DND-41 (cell line): ENCODE measurements around the gene SLX4.

Experiments used
- ATAC-seq: fragments of 200-7000 bp; cut with Tn5 transposase; 3 replicates; pipeline ENCODE4 v1.9.1; 2021; ENCODE audit warnings: low read depth; ENCODE audit not compliant: insufficient read depth
- DNase-seq: peaks from one replicate; pipeline ENCODE4 v3.0.0-alpha.2; 2020
- H2AFZ ChIP-seq: 2 replicates; pipeline ENCODE4 v1.6.0; 2012; ENCODE audit warnings: low read depth, low read length
- H3K27ac ChIP-seq: 2 replicates; pipeline ENCODE4 v1.5.1; 2012; ENCODE audit warnings: low read length, inconsistent platforms
- H3K27me3 ChIP-seq: fragments of 200-600 bp; sonication (generic); 2 replicates; pipeline ENCODE4 v1.6.0; 2012; ENCODE audit warnings: low read length, mild to moderate bottlenecking, inconsistent platforms; ENCODE audit not compliant: insufficient read depth, poor library complexity
- H3K36me3 ChIP-seq: 2 replicates; pipeline ENCODE4 v1.5.1; 2012; ENCODE audit warnings: low read length, inconsistent platforms; ENCODE audit not compliant: insufficient read depth
- H3K4me1 ChIP-seq: 2 replicates; pipeline ENCODE4 v1.5.1; 2012; ENCODE audit warnings: mild to moderate bottlenecking, low read length; ENCODE audit not compliant: insufficient read depth
- H3K4me2 ChIP-seq: 2 replicates; pipeline ENCODE4 v1.6.0; 2012; ENCODE audit warnings: mild to moderate bottlenecking, moderate library complexity, low read length, inconsistent platforms; ENCODE audit not compliant: insufficient read depth
- H3K4me3 ChIP-seq, 2 experiments: fragments of 200-600 bp in 1 of 2; shearing (Covaris generic) in 1 of 2; 2 replicates each; pipeline ENCODE4 v1.5.1; 2012 to 2016; ENCODE audit warnings: inconsistent platforms in 2 of 2, low read length in 2 of 2, mild to moderate bottlenecking in 2 of 2, low read depth in 1 of 2, moderate library complexity in 1 of 2
- H3K79me2 ChIP-seq: 2 replicates; pipeline ENCODE4 v1.6.0; 2012; ENCODE audit warnings: low read length, inconsistent platforms; ENCODE audit not compliant: insufficient read depth
- H3K9ac ChIP-seq: 2 replicates; pipeline ENCODE4 v1.6.0; 2012; ENCODE audit warnings: low read depth, mild to moderate bottlenecking, inconsistent platforms, low read length, moderate library complexity
- H3K9me3 ChIP-seq: 2 replicates; pipeline ENCODE4 v1.5.1; 2012; ENCODE audit warnings: low read length, moderate library complexity, mild to moderate bottlenecking, inconsistent platforms; ENCODE audit not compliant: insufficient read depth, severe bottlenecking
- H4K20me1 ChIP-seq: 2 replicates; pipeline ENCODE4 v1.6.0; 2012; ENCODE audit warnings: low read length; ENCODE audit not compliant: insufficient read depth
- CTCF ChIP-seq: IDR thresholded peaks from 2 replicates; pipeline ENCODE4 v1.5.1; 2012; ENCODE audit warnings: borderline replicate concordance, low read length, moderate library complexity, mild to moderate bottlenecking; ENCODE audit not compliant: poor library complexity, severe bottlenecking; ENCODE audit errors: extremely low read depth
- EZH2 ChIP-seq: IDR thresholded peaks from 3 replicates; pipeline ENCODE4 v1.6.1; 2012; ENCODE audit warnings: borderline replicate concordance, low read depth, mild to moderate bottlenecking, moderate library complexity, low read length, inconsistent platforms; ENCODE audit not compliant: severe bottlenecking

The SLX4 gene

GRCh38 chr16:3623642-3624041 lies 12.2 kb upstream of the SLX4 start:
- no peak overlapping the region for H3K4me2 ChIP-seq
- no peak overlapping the region for H2AFZ ChIP-seq

DNA sequence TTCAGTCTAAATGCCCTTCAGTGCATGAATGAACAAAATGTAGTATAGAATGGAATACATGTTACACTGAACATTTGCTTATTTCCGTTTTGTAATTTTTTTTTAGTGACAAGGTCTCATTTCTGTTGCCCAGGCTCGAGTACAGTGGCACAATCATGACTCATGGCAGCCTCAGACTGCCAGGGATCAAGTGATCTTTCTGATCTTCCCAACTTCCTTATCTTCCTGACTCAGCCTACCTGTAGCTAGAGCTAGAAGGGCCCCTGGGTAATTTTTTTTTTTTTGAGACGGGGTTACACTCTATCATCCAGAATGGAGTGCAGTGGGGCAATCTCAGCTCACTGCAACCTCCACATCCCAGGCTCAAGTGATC lies 7.3 kb upstream of the SLX4 start:
- TF ChIP-seq EZH2 (no peak), CTCF (no peak)
- peaks cover 12% of the 10 kb centered on the region for H3K36me3 ChIP-seq
- peaks cover 4% of the 10 kb centered on the region; the same call in 1 of the 2 replicates for H4K20me1 ChIP-seq
- peaks cover 52% of the 10 kb centered on the region for H3K79me2 ChIP-seq
- DNase-seq, result no peak
- H3K27me3 ChIP-seq, result no peaks in the 10 kb centered on the region
- H2AFZ ChIP-seq, result no peak overlapping the region
- no peak overlapping the region for H3K4me2 ChIP-seq
- H3K9ac ChIP-seq, result no peak overlapping the region
- no peak overlapping the region for H3K27ac ChIP-seq
- no peak overlapping the region for H3K4me3 ChIP-seq
- 0 out of 2 replicates have a peak, but pooled peaks cover 3% of the 10 kb centered on the region for H3K4me1 ChIP-seq
- H3K9me3 ChIP-seq, result no peaks in the 10 kb centered on the region
- ATAC-seq, result no peak

More at GRCh38 chr16:3623642-3624041, 12.2 kb upstream of the SLX4 start:
- Histone ChIP-seq H3K4me3 (no peak overlapping the region), H3K36me3 (no peaks in the 10 kb centered on the region), H4K20me1 (no peaks in the 10 kb centered on the region), H3K4me1 (peaks cover 19% of the 10 kb centered on the region), H3K9ac (no peak overlapping the region), H3K79me2 (peaks cover 15% of the 10 kb centered on the region), H3K27me3 (no peaks in the 10 kb centered on the region), H3K9me3 (no peaks in the 10 kb centered on the region), H3K27ac (no peak overlapping the region)
- TF ChIP-seq EZH2 (no peak), CTCF (no peak)
- DNase-seq, result no peak
- no peak for ATAC-seq

DNA sequence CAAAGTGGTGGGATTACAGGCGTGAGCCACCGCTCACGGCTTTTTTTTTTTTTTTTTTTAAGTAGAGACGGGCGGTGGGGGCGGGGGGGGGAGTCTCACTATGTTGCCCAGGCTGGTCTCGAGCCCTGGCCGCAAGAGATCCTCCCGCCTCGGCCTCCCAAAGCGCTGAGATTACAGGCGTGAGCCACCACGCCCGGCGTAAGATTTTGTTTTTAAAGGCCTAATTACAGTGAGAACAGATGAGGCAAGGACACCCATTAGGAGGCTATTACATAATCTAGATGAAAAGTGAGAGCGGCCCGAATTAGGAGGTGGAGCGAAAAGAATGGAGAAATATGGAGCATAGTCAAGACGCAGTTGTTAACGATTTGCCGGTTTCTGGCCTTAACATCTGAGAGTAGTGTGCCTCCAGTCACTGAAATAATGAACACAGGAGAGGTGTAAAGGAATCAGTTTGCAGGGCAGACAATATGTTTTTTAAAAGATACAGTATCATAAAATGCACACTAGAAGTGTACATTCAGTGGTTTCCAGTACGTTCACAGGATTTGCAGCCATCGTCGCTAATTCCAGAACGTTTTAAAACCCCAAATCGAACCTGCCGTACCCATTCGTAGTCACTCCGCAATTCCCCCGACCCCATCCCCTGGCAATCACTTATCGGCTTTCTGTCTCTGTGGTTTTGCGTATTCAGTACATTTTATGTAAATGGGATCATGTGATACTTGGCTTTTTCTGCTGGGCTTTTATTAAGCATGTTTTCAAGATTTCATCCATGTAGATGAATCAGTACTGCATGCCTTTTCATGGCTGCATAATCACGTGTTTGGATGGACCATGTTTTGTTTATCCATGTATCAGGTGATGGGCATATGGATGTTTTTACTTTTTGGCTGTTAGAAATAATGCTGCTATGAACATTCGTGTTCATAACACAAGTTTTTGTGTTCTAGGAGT lies 1.4 kb upstream of the SLX4 start:
- TF ChIP-seq CTCF, result no peak
- TF ChIP-seq EZH2, result no peak
- Histone ChIP-seq H3K27ac (peak overlapping the region; percentile 90), H3K9me3 (no peaks in the 10 kb centered on the region), H4K20me1 (peaks cover 4% of the 10 kb centered on the region; the same call in 1 of the 2 replicates), H3K36me3 (peaks cover 15% of the 10 kb centered on the region), H2AFZ (no peak overlapping the region), H3K9ac (peak overlapping the region; percentile 82), H3K79me2 (peaks cover 66% of the 10 kb centered on the region), H3K27me3 (no peaks in the 10 kb centered on the region), H3K4me2 (peak overlapping the region; percentile 84), H3K4me1 (peaks cover 30% of the 10 kb centered on the region), H3K4me3 (peak overlapping the region; percentile 63 to 85; a peak in 3 of 4 replicates)
- no peak for DNase-seq
- ATAC-seq, result no peak
